ENCODE measurements around the gene RERG. TPM values are rescaled to one million over a fixed set of nuclear protein-coding genes. Genes with fewer than 3 reads are reported as not detected.

RERG gene
- total RNA-seq, 2 donors from 2014 or later: 0.42 to 1.4 TPM

GRCh38 chr12:15115434-15115833 lies 105.8 kb downstream of the RERG start:
- Histone ChIP-seq H3K4me1 (ENCODE audit: control insufficient read depth, insufficient read depth, low read length) (no peaks in the 10 kb centered on the region), H3K36me3 (ENCODE audit: control insufficient read depth, insufficient read depth, low read length) (no peaks in the 10 kb centered on the region), H3K9me3 (ENCODE audit: control insufficient read depth, low read length) (no peaks in the 10 kb centered on the region), H3K27ac (ENCODE audit: low read depth, low read length) (no peak overlapping the region), H3K4me3 (ENCODE audit: low read length) (no peak overlapping the region), H3K27me3 (ENCODE audit: control insufficient read depth, insufficient read depth, low read length, poor library complexity, severe bottlenecking) (no peaks in the 10 kb centered on the region), H3K9ac (ENCODE audit: extremely low read depth, low read length, poor library complexity, severe bottlenecking) (no peak overlapping the region)
- H3K27me3 Mint-ChIP-seq (ENCODE audit: insufficient read depth): no peaks in the 10 kb centered on the region
- 84 to 100% methylated on average over 2 to 3 of the region's 3 CpGs for WGBS, 2 experiments (ENCODE audit: insufficient coverage in 1 of 2, insufficient read length in 1 of 2)
- no peaks in the 10 kb centered on the region for H3K9me3 Mint-ChIP-seq
- no peak overlapping the region for H3K27ac Mint-ChIP-seq
- H3K4me1 Mint-ChIP-seq: no peaks in the 10 kb centered on the region
- no peak overlapping the region for H3K4me3 Mint-ChIP-seq
- no peaks in the 10 kb centered on the region for H3K36me3 Mint-ChIP-seq (ENCODE audit: low read depth)
- DNase-seq: no peak
- TF ChIP-seq, protein P1, sequence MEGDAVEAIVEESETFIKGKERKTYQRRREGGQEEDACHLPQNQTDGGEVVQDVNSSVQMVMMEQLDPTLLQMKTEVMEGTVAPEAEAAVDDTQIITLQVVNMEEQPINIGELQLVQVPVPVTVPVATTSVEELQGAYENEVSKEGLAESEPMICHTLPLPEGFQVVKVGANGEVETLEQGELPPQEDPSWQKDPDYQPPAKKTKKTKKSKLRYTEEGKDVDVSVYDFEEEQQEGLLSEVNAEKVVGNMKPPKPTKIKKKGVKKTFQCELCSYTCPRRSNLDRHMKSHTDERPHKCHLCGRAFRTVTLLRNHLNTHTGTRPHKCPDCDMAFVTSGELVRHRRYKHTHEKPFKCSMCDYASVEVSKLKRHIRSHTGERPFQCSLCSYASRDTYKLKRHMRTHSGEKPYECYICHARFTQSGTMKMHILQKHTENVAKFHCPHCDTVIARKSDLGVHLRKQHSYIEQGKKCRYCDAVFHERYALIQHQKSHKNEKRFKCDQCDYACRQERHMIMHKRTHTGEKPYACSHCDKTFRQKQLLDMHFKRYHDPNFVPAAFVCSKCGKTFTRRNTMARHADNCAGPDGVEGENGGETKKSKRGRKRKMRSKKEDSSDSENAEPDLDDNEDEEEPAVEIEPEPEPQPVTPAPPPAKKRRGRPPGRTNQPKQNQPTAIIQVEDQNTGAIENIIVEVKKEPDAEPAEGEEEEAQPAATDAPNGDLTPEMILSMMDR (conservative IDR thresholded peaks at IDR 0.05): no peak

GRCh38 chr12:15114501-15114900 lies 106.7 kb downstream of the RERG start:
- Mint-ChIP-seq H3K27me3 (ENCODE audit: insufficient read depth) (no peaks in the 10 kb centered on the region), H3K9me3 (no peaks in the 10 kb centered on the region), H3K4me1 (no peaks in the 10 kb centered on the region), H3K4me3 (no peak overlapping the region), H3K36me3 (ENCODE audit: low read depth) (no peaks in the 10 kb centered on the region), H3K27ac (no peak overlapping the region)
- no peaks in the 10 kb centered on the region for H3K36me3 ChIP-seq (ENCODE audit: control insufficient read depth, insufficient read depth, low read length)
- no peaks in the 10 kb centered on the region for H3K4me1 ChIP-seq (ENCODE audit: control insufficient read depth, insufficient read depth, low read length)
- no peak overlapping the region for H3K27ac ChIP-seq (ENCODE audit: low read depth, low read length)
- no peak for DNase-seq
- no peak overlapping the region for H3K4me3 ChIP-seq (ENCODE audit: low read length)
- no peaks in the 10 kb centered on the region for H3K27me3 ChIP-seq (ENCODE audit: control insufficient read depth, insufficient read depth, low read length, poor library complexity, severe bottlenecking)
- TF ChIP-seq, protein P1 (conservative IDR thresholded peaks at IDR 0.05): no peak
- no peak overlapping the region for H3K9ac ChIP-seq (ENCODE audit: extremely low read depth, low read length, poor library complexity, severe bottlenecking)
- WGBS, 2 experiments (ENCODE audit: insufficient coverage in 1 of 2, insufficient read length in 1 of 2): 94 to 100% methylated on average over 1 to 4 of the region's 4 CpGs
- no peaks in the 10 kb centered on the region for H3K9me3 ChIP-seq (ENCODE audit: control insufficient read depth, low read length)

GRCh38 chr12:15092826-15093225 lies 128.4 kb downstream of the RERG start:
- Histone ChIP-seq H3K36me3 (ENCODE audit: control insufficient read depth, insufficient read depth, low read length) (no peaks in the 10 kb centered on the region), H3K9me3 (ENCODE audit: control insufficient read depth, low read length) (no peaks in the 10 kb centered on the region), H3K27me3 (ENCODE audit: control insufficient read depth, insufficient read depth, low read length, poor library complexity, severe bottlenecking) (no peaks in the 10 kb centered on the region), H3K9ac (ENCODE audit: extremely low read depth, low read length, poor library complexity, severe bottlenecking) (no peak overlapping the region), H3K4me3 (ENCODE audit: low read length) (no peak overlapping the region), H3K27ac (ENCODE audit: low read depth, low read length) (no peak overlapping the region), H3K4me1 (ENCODE audit: control insufficient read depth, insufficient read depth, low read length) (no peaks in the 10 kb centered on the region)
- Mint-ChIP-seq H3K36me3 (ENCODE audit: low read depth) (no peaks in the 10 kb centered on the region), H3K27me3 (ENCODE audit: insufficient read depth) (no peaks in the 10 kb centered on the region), H3K27ac (no peak overlapping the region), H3K4me1 (no peaks in the 10 kb centered on the region), H3K9me3 (peaks cover 3% of the 10 kb centered on the region), H3K4me3 (no peak overlapping the region)
- DNase-seq: no peak
- no CpG with 5 or more reads among the region's 1 CpG for WGBS, 2 experiments (ENCODE audit: insufficient coverage in 1 of 2, insufficient read length in 1 of 2)
- TF ChIP-seq, protein P1 (conservative IDR thresholded peaks at IDR 0.05): no peak
